H1 (cell line): ENCODE measurements around the gene CTLA4. TPM values are rescaled to one million over a fixed set of nuclear protein-coding genes. Genes with fewer than 3 reads are reported as not detected.

Experiments used
- CTCF ChIA-PET: fragments of 300-600 bp; sonication (Branson Sonifier 250); formaldehyde crosslinking; loops from one replicate; lab custom pipeline; 2021; ENCODE audit not compliant: partially characterized antibody; lab: Charles Lee
- POLR2A ChIA-PET: fragments of 300-600 bp; sonication (Branson Sonifier 250); formaldehyde crosslinking; loops from one replicate; lab custom pipeline; 2021; ENCODE audit warnings: inconsistent platforms; ENCODE audit not compliant: partially characterized antibody; lab: Charles Lee
- DNase-seq, 2 experiments: peaks; one replicate each; pipeline versions ENCODE4 v3.0.0 to v3.0.0-alpha.2; 2010 to 2022; ENCODE audit warnings: low spot score in 2 of 2, low read depth in 1 of 2, mixed read lengths in 1 of 2
- FAIRE-seq: peaks from 2 replicates; lab custom pipeline; 2011; peaks lifted over from hg19 to GRCh38; lab: Jason Lieb, UNC
- H2AFZ ChIP-seq: 2 replicates; pipeline ENCODE4 v1.8.1; 2012; ENCODE audit warnings: low read length, inconsistent platforms
- H2AK5ac ChIP-seq: 2 replicates; pipeline ENCODE4 v1.6.1; 2013; ENCODE audit warnings: low read depth, low read length
- H2BK120ac ChIP-seq: replicated peaks from 2 replicates; pipeline ENCODE3; 2013; ENCODE audit warnings: low read depth, low read length, inconsistent platforms
- H2BK12ac ChIP-seq: 2 replicates; pipeline ENCODE4 v1.6.1; 2013; ENCODE audit warnings: low read depth, low read length
- H2BK15ac ChIP-seq: 2 replicates; pipeline ENCODE4 v1.6.1; 2013; ENCODE audit warnings: low read length
- H2BK20ac ChIP-seq: 2 replicates; pipeline ENCODE4 v1.6.1; 2013; ENCODE audit warnings: low read length
- H2BK5ac ChIP-seq: 2 replicates; pipeline ENCODE4 v1.6.1; 2013; ENCODE audit warnings: low read depth, low read length
- H3K14ac ChIP-seq: 2 replicates; pipeline ENCODE4 v1.6.1; 2013; ENCODE audit warnings: inconsistent platforms; ENCODE audit not compliant: insufficient read length
- H3K18ac ChIP-seq: 2 replicates; pipeline ENCODE4 v1.6.1; 2013; ENCODE audit warnings: low read length; ENCODE audit errors: extremely low read depth
- H3K23ac ChIP-seq: 2 replicates; pipeline ENCODE4 v1.6.1; 2013; ENCODE audit warnings: inconsistent platforms; ENCODE audit not compliant: insufficient read length
- H3K23me2 ChIP-seq: 2 replicates; pipeline ENCODE4 v1.6.1; 2013; ENCODE audit warnings: low read depth, low read length
- H3K27ac ChIP-seq: 2 replicates; pipeline ENCODE4 v1.6.1; 2011; ENCODE audit warnings: low read depth, low read length, inconsistent platforms
- H3K27me3 ChIP-seq, 4 experiments: replicated peaks in 1 of 4; 1 replicate in 1 of 4; 2 replicates in 3 of 4; pipeline versions ENCODE4 v1.6.1 to v1.8.1; 2011 to 2013; ENCODE audit warnings: low read length in 3 of 4, mild to moderate bottlenecking in 3 of 4, inconsistent platforms in 2 of 4, mixed read lengths in 2 of 4, moderate library complexity in 1 of 4; ENCODE audit not compliant: control insufficient read depth in 3 of 4, insufficient read depth in 3 of 4; ENCODE audit errors: extremely low read depth in 1 of 4
- H3K36me3 ChIP-seq, 4 experiments: 2 replicates each; pipeline versions ENCODE4 v1.6.1 to v1.8.1; 2011 to 2013; ENCODE audit warnings: mild to moderate bottlenecking in 4 of 4, low read length in 3 of 4, moderate library complexity in 2 of 4, control low read depth in 1 of 4, inconsistent platforms in 1 of 4; ENCODE audit not compliant: insufficient read depth in 4 of 4, control insufficient read depth in 2 of 4
- H3K4ac ChIP-seq: replicated peaks from 2 replicates; pipeline ENCODE3; 2013; ENCODE audit warnings: low read length, low read depth, mixed read lengths, inconsistent platforms; ENCODE audit not compliant: insufficient read length
- H3K4me1 ChIP-seq, 4 experiments: replicated peaks in 1 of 4; 1 replicate in 1 of 4; 2 replicates in 3 of 4; pipeline versions ENCODE4 v1.6.1 to v1.8.1; 2011 to 2013; ENCODE audit warnings: low read length in 3 of 4, inconsistent platforms in 2 of 4, mixed read lengths in 1 of 4; ENCODE audit not compliant: insufficient read depth in 4 of 4, control insufficient read depth in 3 of 4
- H3K4me2 ChIP-seq, 2 experiments: 2 replicates each; pipeline versions ENCODE4 v1.6.1 to v1.8.1; 2011 to 2013; ENCODE audit warnings: low read depth in 2 of 2, low read length in 2 of 2, control low read depth in 1 of 2, inconsistent platforms in 1 of 2, mild to moderate bottlenecking in 1 of 2; ENCODE audit not compliant: insufficient read depth in 1 of 2
- H3K4me3 ChIP-seq, 4 experiments: fragments of 200-600, 300-600 bp in 1 of 4; sonication (generic), shearing (Covaris generic), sonication (Bioruptor Twin) in 1 of 4; 2 replicates each; pipeline versions ENCODE4 v1.5.1 to v1.8.1; 2011 to 2016; ENCODE audit warnings: low read length in 4 of 4, low read depth in 3 of 4, control low read depth in 2 of 4, inconsistent platforms in 2 of 4, mild to moderate bottlenecking in 2 of 4, mixed read lengths in 1 of 4, moderate library complexity in 1 of 4; ENCODE audit not compliant: insufficient read depth in 2 of 4; ENCODE audit errors: extremely low read depth in 1 of 4
- H3K56ac ChIP-seq: replicated peaks from 2 replicates; pipeline ENCODE3; 2013; ENCODE audit warnings: low read depth, mild to moderate bottlenecking, mixed read lengths, low read length, inconsistent platforms; ENCODE audit not compliant: insufficient read length
- H3K79me1 ChIP-seq: 2 replicates; pipeline ENCODE4 v1.6.1; 2013; ENCODE audit warnings: low read depth, low read length, control low read depth
- H3K79me2 ChIP-seq, 2 experiments: 2 replicates each; pipeline versions ENCODE4 v1.6.1 to v1.8.1; 2012 to 2013; ENCODE audit warnings: low read length in 2 of 2, mild to moderate bottlenecking in 2 of 2, inconsistent platforms in 1 of 2; ENCODE audit not compliant: insufficient read depth in 2 of 2, control insufficient read depth in 1 of 2
- H3K9ac ChIP-seq, 4 experiments: replicated peaks in 1 of 4; 1 replicate in 1 of 4; 2 replicates in 3 of 4; pipeline versions ENCODE4 v1.6.1 to v1.8.1; 2011 to 2013; ENCODE audit warnings: low read depth in 3 of 4, low read length in 3 of 4, control low read depth in 2 of 4, mild to moderate bottlenecking in 2 of 4, moderate library complexity in 2 of 4, inconsistent platforms in 1 of 4; ENCODE audit errors: extremely low read depth in 1 of 4
- H3K9me3 ChIP-seq, 2 experiments: 2 replicates each; pipeline versions ENCODE4 v1.6.1 to v1.8.1; 2012 to 2013; ENCODE audit warnings: mild to moderate bottlenecking in 2 of 2, moderate library complexity in 2 of 2, control low read depth in 1 of 2, inconsistent platforms in 1 of 2, low read depth in 1 of 2, low read length in 1 of 2, mixed read lengths in 1 of 2; ENCODE audit not compliant: insufficient read depth in 2 of 2
- H4K20me1 ChIP-seq, 2 experiments: replicated peaks in 1 of 2; 2 replicates each; pipeline versions ENCODE3 to v1.8.1; 2011 to 2013; ENCODE audit warnings: inconsistent platforms in 2 of 2, low read length in 2 of 2, mild to moderate bottlenecking in 1 of 2; ENCODE audit not compliant: insufficient read depth in 2 of 2, control insufficient read depth in 1 of 2
- H4K5ac ChIP-seq: 2 replicates; pipeline ENCODE4 v1.6.1; 2013; ENCODE audit warnings: low read length, low read depth, mixed read lengths, inconsistent platforms; ENCODE audit not compliant: insufficient read length
- H4K8ac ChIP-seq: 2 replicates; pipeline ENCODE4 v1.8.0; 2013; ENCODE audit warnings: mild to moderate bottlenecking, moderate library complexity, low read length, inconsistent platforms; ENCODE audit not compliant: insufficient read depth; ENCODE audit errors: extremely low read depth
- H4K91ac ChIP-seq: replicated peaks from 2 replicates; pipeline ENCODE3; 2013; ENCODE audit warnings: low read length, mixed read lengths, inconsistent platforms; ENCODE audit not compliant: insufficient read length
- CTBP2 ChIP-seq: IDR thresholded peaks from 2 replicates; pipeline ENCODE4 v1.7.0; 2011; ENCODE audit warnings: borderline replicate concordance, mild to moderate bottlenecking, moderate library complexity, mixed read lengths, low read length; ENCODE audit not compliant: insufficient read depth, insufficient read length
- RFX5 ChIP-seq: IDR thresholded peaks from 2 replicates; pipeline ENCODE4 v1.6.1; 2011; ENCODE audit warnings: low read depth, low read length, improper control_type of control experiment, borderline replicate concordance
- WGBS, 2 experiments: shearing (Covaris generic) in 1 of 2; methylation state at CpG; one replicate each; pipeline versions ENCODE4 v1.1.6 to v1.1.7; 2013 to 2015; ENCODE audit warnings: low lambda C conversion rate in 2 of 2, mixed read lengths in 2 of 2, inconsistent platforms in 1 of 2, low coverage in 1 of 2, missing lambda C conversion rate in 1 of 2; ENCODE audit not compliant: insufficient replicate concordance in 2 of 2, insufficient coverage in 1 of 2, insufficient read length in 1 of 2; ENCODE audit errors: extremely low coverage in 1 of 2, missing lambda C conversion rate in 1 of 2; 5-methylcytosine and 5-hydroxymethylcytosine counted together
- polyA plus RNA-seq, 7 experiments: library from polyadenylated mRNA; depleted of rRNA in 3 of 7; stranded (reverse) in 5 of 7; unstranded in 2 of 7; fragments of >200 nt in 5 of 7; fragments of 200-250 nt in 2 of 7; gene quantifications; 1 replicate in 5 of 7; 2 replicates in 1 of 7; 4 replicates in 1 of 7; pipeline versions ENCODE4 v1.2.1 to v1.2.3, GENCODE V29; 2011 to 2013; ENCODE audit warnings: missing spikeins in 2 of 7, mixed read lengths in 2 of 7
- total RNA-seq: library from RNA; stranded (reverse); fragmentation: NEBNext Ultra II Directional; extraction: Animal tissue kit (Norgen Biotek cat#: 25700); gene quantifications from 2 replicates; pipeline ENCODE4 v1.2.1, GENCODE V29; 2021

Gene CTLA4
- total and polyA plus RNA-seq, 2 of the 8 experiments (the other 6 are each of a cell fraction or from before 2014, with no cell fraction given) = not detected

DNA sequence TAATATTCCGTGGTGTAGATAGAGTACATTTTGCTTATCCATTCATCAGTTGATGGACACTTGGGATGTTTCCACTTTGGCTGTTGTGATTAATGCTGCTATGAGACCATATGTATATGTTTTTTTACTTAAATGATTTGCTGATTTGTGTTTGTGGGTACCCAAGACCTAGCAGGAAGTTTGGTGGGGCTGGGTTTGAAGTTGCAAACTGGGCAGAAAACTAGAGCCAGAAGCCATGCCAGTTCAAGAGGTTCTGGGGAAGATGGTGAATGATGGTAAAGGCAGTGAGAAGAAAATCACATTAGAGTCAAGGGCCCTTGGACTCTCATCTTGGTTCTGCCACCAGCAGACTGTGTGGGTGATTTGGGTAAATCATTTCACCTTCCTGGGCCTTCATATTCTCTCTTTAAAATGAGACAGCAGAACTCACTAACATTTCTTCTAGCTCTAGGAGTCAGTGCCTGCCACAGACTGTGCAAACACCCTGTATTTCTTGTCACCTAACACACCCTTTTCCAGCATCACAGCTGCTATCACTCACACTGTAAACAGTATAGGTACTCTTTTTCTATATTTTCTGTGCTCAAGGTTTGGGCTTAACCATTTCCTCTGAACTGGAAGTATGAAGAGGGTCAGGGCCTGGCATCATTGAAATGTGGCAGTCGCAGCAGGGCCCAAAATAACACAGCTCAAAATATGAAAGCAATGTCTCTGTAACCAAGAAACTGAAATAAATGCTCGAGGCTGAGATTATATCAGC lies 8.4 kb upstream of the CTLA4 start:
- no peak overlapping the region for H3K18ac ChIP-seq
- H4K8ac ChIP-seq = no peak overlapping the region
- no peak overlapping the region for H3K4ac ChIP-seq
- ChIA-PET POLR2A (no interaction called here), CTCF (interaction anchor here (1.0 to 1.7 kb wide), 3 partner anchors 14 to 167 kb away, joined by 3 to 5 read pairs (median 3); no protein-coding TSS in a partner anchor)
- no peak overlapping the region for H3K23ac ChIP-seq
- no peak overlapping the region for H4K91ac ChIP-seq
- no peak overlapping the region for H3K14ac ChIP-seq
- DNase-seq (no peak), FAIRE-seq (no peak)
- no peak overlapping the region for H2BK15ac ChIP-seq
- no peak overlapping the region for H2BK20ac ChIP-seq
- H2BK5ac ChIP-seq = no peak overlapping the region
- H3K4me2 ChIP-seq = no peak overlapping the region
- H2AK5ac ChIP-seq = no peak overlapping the region
- H2BK120ac ChIP-seq = no peak overlapping the region
- TF ChIP-seq RFX5 = no peak
- TF ChIP-seq CTBP2 = no peak
- H3K27me3 ChIP-seq = no peaks in the 10 kb centered on the region
- no peaks in the 10 kb centered on the region for H3K79me1 ChIP-seq
- H2AFZ ChIP-seq = no peak overlapping the region
- H2BK12ac ChIP-seq = no peak overlapping the region
- H3K56ac ChIP-seq = no peak overlapping the region
- no peaks in the 10 kb centered on the region for H3K9me3 ChIP-seq
- H3K27ac ChIP-seq = no peak overlapping the region
- no peaks in the 10 kb centered on the region for H3K79me2 ChIP-seq
- no peaks in the 10 kb centered on the region for H4K20me1 ChIP-seq
- no peak overlapping the region for H4K5ac ChIP-seq
- no peaks in the 10 kb centered on the region for H3K23me2 ChIP-seq
- H3K36me3 ChIP-seq = no peaks in the 10 kb centered on the region
- H3K4me3 ChIP-seq = no peak overlapping the region
- no peaks in the 10 kb centered on the region for H3K4me1 ChIP-seq
- no peak overlapping the region for H3K9ac ChIP-seq
- 93% methylated on average over 3 of the region's 3 CpGs; no CpG with 5 or more reads in 1 of the 2 experiments for WGBS, 2 experiments
